NK-92 (cell line): ENCODE results near the gene KMT2B.
"Not testable (repeated sequence)": the region's sequence is repeated elsewhere in the genome, so short reads cannot be mapped to it uniquely, and the experiment has no call there.

Experiments
- DNase-seq: peaks from one replicate; lab custom pipeline; 2025; ENCODE audit not compliant: unreplicated experiment; lab: John Stamatoyannopoulos, UW

The KMT2B gene

GRCh38 chr19:35756377-35757230 is 38.8 kb downstream of the KMT2B start, which contains the start of gene HSPB6:
TSS of gene HSPB6 (minus strand) at chr19:35757029. CDS start at chr19:35757008, 21 bp downstream.
- no peak for DNase-seq

DNA sequence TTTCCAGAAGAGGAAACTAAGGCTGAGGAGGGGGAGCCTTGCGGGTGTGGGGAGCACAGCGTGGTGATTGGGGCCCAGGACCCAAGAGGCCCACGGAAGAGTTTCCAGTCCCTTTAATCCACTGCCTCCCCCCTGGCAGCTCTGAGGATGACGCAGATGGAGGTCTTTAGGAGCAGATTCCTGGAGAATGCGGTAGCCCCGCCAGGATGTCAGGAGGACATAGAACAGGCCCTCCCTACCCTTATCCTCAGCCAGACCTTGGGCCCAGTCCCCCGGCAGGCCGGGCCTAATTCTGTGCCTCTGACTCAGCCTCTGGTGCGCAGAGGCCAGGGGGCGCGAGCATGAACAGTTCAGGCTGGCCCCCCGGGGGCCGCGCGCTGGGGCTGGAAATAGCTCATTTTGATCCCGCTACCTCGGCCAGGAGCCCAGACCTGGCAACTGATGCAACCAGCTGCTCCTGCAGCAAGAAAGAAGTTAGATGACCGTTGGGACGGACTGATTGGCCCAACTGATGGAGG is 39.5 kb downstream of the KMT2B start:
- DNase-seq: no peak

DNA sequence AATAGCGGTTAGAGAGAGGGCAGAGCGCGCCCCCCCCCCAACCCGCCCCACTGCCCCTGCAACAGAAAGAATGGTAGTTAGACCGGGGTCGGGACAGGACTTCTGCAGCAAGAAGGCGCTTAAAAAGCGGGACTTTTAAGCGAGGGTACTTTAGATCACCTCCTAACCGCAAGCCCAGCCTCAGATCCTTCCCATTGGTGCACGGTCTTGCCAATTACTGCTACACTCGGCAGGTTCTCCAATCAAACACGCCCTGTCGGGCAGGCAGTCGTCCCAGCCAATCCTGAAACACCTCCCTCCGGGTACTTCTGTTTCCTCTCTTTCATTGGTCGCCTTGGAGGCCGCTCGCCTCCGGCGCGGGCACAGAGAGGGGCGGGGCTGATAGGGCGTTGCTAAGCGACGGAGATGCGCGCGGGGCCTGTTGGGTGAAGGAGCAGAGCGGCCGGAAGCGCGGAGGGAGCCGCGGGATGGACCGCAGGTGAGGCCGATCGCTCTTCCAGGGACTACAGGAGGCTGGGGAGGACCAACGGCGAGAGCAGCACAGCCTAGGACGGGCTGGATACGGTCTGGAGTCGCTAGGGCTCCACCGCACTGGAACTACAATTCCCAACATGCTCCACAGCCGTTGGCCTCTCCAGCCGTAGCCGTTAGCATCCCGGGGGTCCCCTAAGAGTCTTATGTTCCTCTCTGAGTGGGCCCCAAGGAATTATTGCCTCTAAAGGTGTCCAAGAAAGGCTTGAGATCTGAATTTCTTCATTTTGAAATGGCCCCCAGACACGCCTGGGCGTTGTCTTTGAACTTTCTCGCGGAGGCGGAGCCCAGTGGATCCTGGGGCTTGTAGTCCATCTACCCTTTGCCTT is 40.2 kb downstream of the KMT2B start, which contains the start of gene PROSER3:
TSS of gene PROSER3 (plus strand) at position 428 of the 860 bp plus-strand sequence. CDS start at position 468, 40 bp downstream.
- DNase-seq: peak; percentile 84

DNA sequence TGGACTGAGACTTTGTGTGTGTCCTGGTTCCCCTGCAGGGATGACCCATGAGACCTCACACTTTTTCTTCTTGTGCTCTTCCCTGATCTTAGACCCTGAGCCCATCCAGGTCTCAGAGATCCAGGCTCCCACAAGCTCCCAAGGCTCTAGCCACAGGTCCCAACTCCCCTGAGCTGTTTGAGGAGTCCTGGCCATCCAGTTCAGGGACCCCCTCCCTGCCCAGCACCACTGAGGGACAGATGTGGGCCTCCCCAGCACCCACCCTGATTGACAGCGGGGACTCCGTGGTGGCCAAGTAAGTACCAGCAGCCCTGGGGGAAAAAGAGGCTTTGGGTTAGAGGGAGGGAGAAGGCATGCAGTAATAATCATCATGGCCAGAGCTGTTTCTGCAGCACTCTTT is 41.9 kb downstream of the KMT2B start:
- DNase-seq: no peak

DNA sequence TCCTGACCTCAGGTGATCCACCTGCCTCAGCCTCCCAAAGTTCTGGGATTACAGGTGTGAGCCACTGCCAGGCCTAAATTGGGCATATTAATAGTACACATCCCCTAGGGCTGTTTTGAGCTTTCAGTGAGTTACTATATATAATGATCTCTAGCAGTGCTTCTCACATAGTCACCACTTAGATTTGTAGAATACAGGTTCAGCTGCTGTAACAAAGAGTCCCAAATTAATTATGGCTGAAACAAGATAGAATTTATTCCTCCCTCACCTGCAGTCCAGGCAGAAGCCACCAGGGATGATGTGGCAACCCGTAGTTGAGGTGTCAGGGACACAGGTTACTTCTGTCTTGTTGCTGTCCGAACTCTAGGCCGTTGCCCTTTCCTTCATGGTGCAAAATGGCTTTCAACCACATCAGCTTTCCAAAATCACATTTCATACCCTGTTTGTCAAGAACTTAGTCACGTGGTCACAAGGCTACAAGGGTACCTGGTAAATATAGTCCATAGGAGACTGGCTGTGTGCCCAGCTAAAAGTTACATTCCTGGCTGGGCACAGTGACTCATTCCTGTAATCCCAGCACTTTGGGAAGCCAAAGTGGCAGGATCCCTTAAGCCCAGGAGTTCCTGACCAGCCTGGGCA is 43.0 kb downstream of the KMT2B start:
- no peak for DNase-seq

DNA sequence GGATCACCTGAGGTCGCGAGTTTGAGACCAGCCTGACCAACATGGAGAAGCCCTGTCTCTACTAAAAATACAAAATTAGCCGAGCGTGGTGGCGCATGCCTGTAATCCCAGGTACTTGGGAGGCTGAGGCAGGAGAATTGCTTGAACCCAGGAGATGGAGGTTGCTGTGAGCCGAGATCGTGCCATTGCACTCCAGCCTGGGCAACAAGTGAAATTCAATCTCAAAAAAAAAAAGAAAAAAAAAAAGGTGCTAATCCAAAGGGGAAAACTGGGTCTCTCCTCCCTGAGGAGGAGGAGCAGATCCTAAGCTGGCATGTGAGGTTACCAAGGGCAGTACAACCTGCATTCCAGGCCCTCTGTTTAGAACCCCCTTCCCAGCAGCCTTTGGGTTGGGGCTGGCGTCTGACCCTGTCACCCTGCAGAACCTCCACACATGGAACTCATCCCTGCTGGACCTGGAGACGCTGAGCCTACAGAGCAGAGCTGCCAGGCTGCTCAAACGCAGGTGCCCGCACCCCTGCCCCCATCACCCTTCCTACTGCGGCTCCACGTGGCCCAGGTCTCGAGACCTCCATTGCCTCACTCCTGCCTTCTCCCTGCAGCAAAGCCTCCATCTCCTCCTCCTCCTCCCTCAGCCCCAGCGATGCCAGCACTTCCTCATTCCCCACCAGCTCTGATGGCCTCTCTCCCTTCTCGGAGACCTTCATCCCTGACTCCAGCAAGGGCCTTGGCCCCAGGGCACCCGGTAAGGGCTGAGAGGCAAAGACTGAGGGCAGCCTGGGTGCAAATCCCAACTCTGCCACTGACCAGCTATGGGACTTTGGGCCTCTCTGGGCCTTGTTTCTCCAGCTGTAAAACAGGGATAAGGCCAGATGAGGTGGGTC is 46.9 kb downstream of the KMT2B start:
- no peak for DNase-seq

DNA sequence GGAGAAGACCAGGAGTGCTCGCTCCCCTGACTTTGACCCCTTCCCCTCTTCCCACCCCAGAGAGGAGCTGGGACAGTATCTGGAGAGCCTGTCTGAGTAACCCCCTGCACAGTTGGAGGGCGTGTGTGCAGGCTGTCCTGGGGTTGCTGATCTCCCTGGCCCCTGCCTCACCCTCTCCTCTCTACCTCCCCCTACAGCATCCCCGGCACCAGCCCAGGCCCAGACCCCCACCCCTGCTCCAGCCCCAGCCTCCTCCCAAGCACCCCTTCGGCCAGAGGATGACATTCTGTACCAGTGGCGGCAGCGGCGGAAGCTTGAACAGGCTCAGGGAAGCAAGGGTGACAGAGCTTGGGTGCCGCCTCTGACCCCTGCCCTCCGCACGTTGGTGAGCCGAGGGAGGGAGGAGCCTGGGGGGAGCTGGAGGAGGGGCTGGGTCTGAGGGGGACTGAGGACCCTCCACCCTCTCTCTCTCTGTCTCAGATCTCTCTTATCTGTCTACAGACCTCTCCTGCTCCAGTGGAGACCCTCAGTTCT is 48.8 kb downstream of the KMT2B start:
- DNase-seq: no peak

DNA sequence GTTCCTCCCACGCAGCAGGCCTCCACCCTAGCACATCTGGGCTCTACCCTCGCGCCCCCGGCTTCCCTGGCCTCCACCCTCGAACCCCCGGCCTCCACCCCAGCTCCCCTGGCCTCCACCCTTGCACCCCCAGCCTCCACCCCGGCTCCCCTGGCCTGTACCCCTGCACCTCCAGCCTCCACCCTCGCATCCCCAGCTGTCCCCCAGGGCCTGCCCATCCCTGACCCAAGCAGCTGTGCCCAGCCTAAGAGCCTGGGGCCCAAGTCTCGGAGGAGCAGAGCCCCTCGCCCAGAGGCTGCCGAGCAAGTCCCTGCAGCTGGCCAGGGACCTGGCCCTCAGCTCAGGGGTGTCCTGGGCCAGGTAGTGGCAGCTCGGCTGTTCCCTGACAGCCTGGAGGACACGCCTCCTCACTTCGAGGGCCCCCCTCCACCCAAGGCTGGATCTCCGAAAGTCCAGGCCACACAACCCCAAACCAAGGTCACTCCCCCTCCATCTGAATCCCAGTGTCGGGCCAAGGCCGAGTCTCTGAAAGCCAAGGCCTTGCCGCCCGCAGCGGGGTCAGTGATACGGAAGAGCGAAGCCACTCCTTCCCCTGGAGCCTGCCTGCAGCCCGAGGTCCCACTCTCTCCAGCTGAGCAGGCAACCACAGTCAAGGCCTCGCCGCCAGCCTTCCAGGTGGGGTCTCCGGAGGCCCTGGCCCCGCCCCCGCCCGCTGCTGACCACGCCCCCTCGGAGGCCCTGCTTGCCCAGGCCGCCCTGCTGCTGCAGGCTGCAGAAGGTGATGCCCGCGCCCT is 49.7 kb downstream of the KMT2B start:
- DNase-seq: no peak

GRCh38 chr19:35768082-35768421 is 50.2 kb downstream of the KMT2B start:
- no peak for DNase-seq

GRCh38 chr19:35772362-35772761 is 54.6 kb downstream of the KMT2B start:
- DNase-seq: not testable (repeated sequence)

GRCh38 chr19:35773020-35773806 is 55.4 kb downstream of the KMT2B start:
- DNase-seq: no peak

DNA sequence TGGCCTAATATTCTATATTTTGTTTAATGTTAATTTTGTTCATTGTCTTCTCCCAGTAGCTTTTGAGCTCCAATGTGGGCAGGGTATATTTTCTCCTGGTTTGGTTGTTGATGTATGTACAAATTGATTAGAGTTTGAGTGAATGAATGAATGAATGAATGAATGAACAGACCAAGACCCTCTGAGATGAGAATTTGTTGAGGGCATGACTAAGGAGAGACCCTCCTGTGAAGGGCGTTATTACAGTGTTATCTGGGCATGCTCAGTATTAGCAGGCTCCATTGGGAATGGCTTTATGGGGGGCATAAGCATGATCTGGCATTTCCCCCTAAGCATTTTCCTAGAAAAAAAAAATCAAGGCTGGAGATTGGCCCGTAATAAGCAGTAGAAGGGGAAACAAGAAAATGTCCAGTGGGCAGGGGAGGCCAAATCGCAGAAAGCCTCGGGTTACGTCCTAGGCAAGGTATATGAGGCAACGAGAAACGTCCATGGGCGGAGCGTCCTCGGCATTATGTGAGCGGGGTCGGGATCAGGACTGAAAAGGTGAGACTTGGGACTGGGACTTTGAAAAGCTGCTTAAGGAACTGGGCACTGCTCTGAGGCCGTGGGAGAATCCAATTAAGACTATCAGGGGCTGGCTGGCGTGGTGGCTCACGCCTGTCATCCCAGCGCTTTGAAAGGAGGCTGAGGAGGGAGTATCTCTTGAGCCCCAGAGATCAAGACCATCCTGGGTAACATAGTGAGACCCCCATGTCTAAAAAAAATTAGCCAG is 56.7 kb downstream of the KMT2B start:
- no peak for DNase-seq

GRCh38 chr19:35775046-35775297 is 57.2 kb downstream of the KMT2B start:
- DNase-seq: no peak

- DNase-seq: peak; percentile 82
These were observed 57.7 kb downstream of the KMT2B start, which contains the start of gene ARHGAP33 for GRCh38 chr19:35775298-35776101. TSS of gene ARHGAP33 (plus strand) at chr19:35775564. CDS start at chr19:35775659, 95 bp downstream.

- DNase-seq: no peak
These were observed 58.4 kb downstream of the KMT2B start for GRCh38 chr19:35776102-35776788.

DNA sequence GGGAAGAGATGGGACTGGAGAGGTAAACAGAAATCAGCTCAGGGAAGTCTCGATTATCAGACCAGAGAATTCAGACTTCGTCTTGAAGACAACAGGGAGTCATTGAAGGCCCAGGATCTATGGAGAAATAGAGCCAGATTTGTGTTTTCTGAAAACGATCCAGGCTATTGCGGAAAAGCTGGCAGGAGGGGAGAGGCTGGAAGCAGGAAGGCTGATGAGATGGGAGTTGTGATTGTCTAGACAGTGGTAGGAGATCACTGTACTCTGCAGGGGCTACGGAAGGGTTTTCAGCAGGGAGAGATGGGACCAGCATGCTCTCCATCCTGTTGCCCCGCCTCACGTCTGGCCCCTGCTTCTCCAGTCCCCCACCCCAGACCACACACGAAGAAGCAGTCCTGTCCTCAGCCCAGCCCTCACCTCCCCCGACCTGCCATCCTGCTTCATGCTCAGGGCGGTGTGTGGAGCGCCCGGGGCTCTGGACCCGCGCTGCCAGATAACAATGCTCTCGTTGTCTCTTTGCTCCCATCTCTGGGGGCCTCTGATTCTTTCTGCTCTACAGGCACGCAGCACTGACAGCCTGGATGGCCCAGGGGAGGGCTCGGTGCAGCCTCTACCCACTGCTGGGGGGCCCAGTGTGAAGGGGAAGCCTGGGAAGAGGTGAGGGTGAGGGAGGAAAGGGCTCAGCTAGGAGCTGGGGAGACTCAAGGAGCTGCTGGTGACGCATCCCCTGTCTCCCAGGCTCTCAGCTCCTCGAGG is 59.5 kb downstream of the KMT2B start:
- DNase-seq: no peak
